IMR-90 (cell line): ENCODE measurements around the gene MXRA8. TPM values are rescaled to one million over a fixed set of nuclear protein-coding genes. Genes with fewer than 3 reads are reported as not detected.

ENCODE experiments used
- ATAC-seq: fragments of 200-7000 bp; cut with Tn5 transposase; 2 replicates; pipeline ENCODE4 v1.9.1; 2020; ENCODE audit warnings: low read depth, mild to moderate bottlenecking, moderate library complexity
- BruUV-seq: library from RNA; stranded (reverse); fragments of 400-500 nt; replicated peaks from 2 replicates; lab custom pipeline; 2021; lab: Mats Ljungman, UMichigan
- CTCF ChIA-PET: fragments of 300-600 bp; formaldehyde crosslinking; extraction: SDS; loops from one replicate; lab custom pipeline; 2021; ENCODE audit warnings: antibody characterized with exemption; lab: Yijun Ruan, JAX
- POLR2A ChIA-PET: fragments of 300-600 bp; sonication (Branson Sonifier 250); formaldehyde crosslinking; loops from one replicate; lab custom pipeline; 2022; ENCODE audit warnings: antibody characterized with exemption; ENCODE audit not compliant: unreplicated experiment; lab: Charles Lee
- DNase-seq: peaks from one replicate; pipeline ENCODE4 v3.0.0; 2013
- H2AFZ ChIP-seq: replicated peaks from 2 replicates; pipeline ENCODE3; 2013; ENCODE audit warnings: low read length, mild to moderate bottlenecking; ENCODE audit not compliant: poor library complexity
- H2AK5ac ChIP-seq: 2 replicates; pipeline ENCODE4 v1.6.1; 2013; ENCODE audit warnings: low read depth, low read length, inconsistent platforms
- H2AK9ac ChIP-seq: replicated peaks from 2 replicates; pipeline ENCODE3; 2013; ENCODE audit warnings: mild to moderate bottlenecking, low read depth, low read length, moderate library complexity; ENCODE audit not compliant: poor library complexity
- H2BK120ac ChIP-seq: 2 replicates; pipeline ENCODE4 v1.6.1; 2013; ENCODE audit warnings: low read depth, low read length, inconsistent platforms
- H2BK15ac ChIP-seq: 3 replicates; pipeline ENCODE4 v1.6.1; 2013; ENCODE audit warnings: low read depth, low read length, inconsistent platforms
- H2BK20ac ChIP-seq: 2 replicates; pipeline ENCODE4 v1.6.1; 2013; ENCODE audit warnings: low read depth, mild to moderate bottlenecking, inconsistent platforms, low read length, moderate library complexity
- H2BK5ac ChIP-seq: 2 replicates; pipeline ENCODE4 v1.6.1; 2013; ENCODE audit warnings: mild to moderate bottlenecking, low read depth, low read length, inconsistent platforms; ENCODE audit not compliant: poor library complexity, severe bottlenecking
- H3K14ac ChIP-seq: replicated peaks from 2 replicates; pipeline ENCODE4 v1.6.1; 2013; ENCODE audit warnings: low read depth, low read length, inconsistent platforms
- H3K18ac ChIP-seq: 2 replicates; pipeline ENCODE4 v1.6.1; 2013; ENCODE audit warnings: low read depth, low read length, control low read depth
- H3K23ac ChIP-seq: 2 replicates; pipeline ENCODE4 v1.6.1; 2013; ENCODE audit warnings: low read depth, low read length, inconsistent platforms
- H3K27ac ChIP-seq: 2 replicates; pipeline ENCODE4 v1.5.1; 2013; ENCODE audit warnings: mild to moderate bottlenecking, control low read depth, low read length; ENCODE audit not compliant: insufficient read depth
- H3K27me3 ChIP-seq: 2 replicates; pipeline ENCODE4 v1.6.1; 2013; ENCODE audit warnings: low read length; ENCODE audit not compliant: control insufficient read depth, insufficient read depth
- H3K36me3 ChIP-seq: 2 replicates; pipeline ENCODE4 v1.6.1; 2013; ENCODE audit warnings: low read length, mixed read lengths; ENCODE audit not compliant: control insufficient read depth, insufficient read depth
- H3K4ac ChIP-seq: 2 replicates; pipeline ENCODE4 v1.6.1; 2013; ENCODE audit warnings: low read depth, low read length, inconsistent platforms
- H3K4me1 ChIP-seq: 2 replicates; pipeline ENCODE4 v1.6.1; 2013; ENCODE audit warnings: low read length, mixed read lengths; ENCODE audit not compliant: control insufficient read depth, insufficient read depth
- H3K4me2 ChIP-seq: 2 replicates; pipeline ENCODE4 v1.6.1; 2013; ENCODE audit warnings: low read depth, mild to moderate bottlenecking, control low read depth, low read length, moderate library complexity
- H3K4me3 ChIP-seq: 2 replicates; pipeline ENCODE4 v1.5.1; 2013; ENCODE audit warnings: low read depth, mild to moderate bottlenecking, control low read depth, low read length, moderate library complexity; ENCODE audit not compliant: insufficient read depth
- H3K56ac ChIP-seq: 2 replicates; pipeline ENCODE4 v1.6.1; 2013; ENCODE audit warnings: low read length, inconsistent platforms; ENCODE audit not compliant: insufficient read depth; ENCODE audit errors: extremely low read depth
- H3K79me1 ChIP-seq, 2 experiments: 2 replicates each; pipeline ENCODE4 v1.6.1; 2013; ENCODE audit warnings: low read length in 2 of 2, inconsistent platforms in 1 of 2, low read depth in 1 of 2
- H3K9ac ChIP-seq: 2 replicates; pipeline ENCODE4 v1.6.1; 2013; ENCODE audit warnings: low read depth, low read length, control low read depth
- H3K9me1 ChIP-seq: 2 replicates; pipeline ENCODE4 v1.6.1; 2013; ENCODE audit warnings: low read length, inconsistent platforms; ENCODE audit not compliant: insufficient read depth
- H3K9me3 ChIP-seq: 2 replicates; pipeline ENCODE4 v1.6.1; 2013; ENCODE audit warnings: low read length; ENCODE audit not compliant: control insufficient read depth, insufficient read depth
- H4K20me1 ChIP-seq: 2 replicates; pipeline ENCODE4 v1.6.1; 2013; ENCODE audit warnings: low read length, inconsistent platforms; ENCODE audit not compliant: insufficient read depth
- H4K5ac ChIP-seq: 2 replicates; pipeline ENCODE4 v1.6.1; 2013; ENCODE audit warnings: mild to moderate bottlenecking, low read depth, low read length, control low read depth
- H4K8ac ChIP-seq, 2 experiments: 2 replicates each; pipeline ENCODE4 v1.6.1; 2013; ENCODE audit warnings: low read depth in 2 of 2, low read length in 2 of 2, control low read depth in 1 of 2, inconsistent platforms in 1 of 2
- H4K91ac ChIP-seq: 2 replicates; pipeline ENCODE4 v1.6.1; 2013; ENCODE audit warnings: low read depth, low read length, inconsistent platforms; ENCODE audit not compliant: insufficient read depth
- NFE2L2 ChIP-seq: fragments of 150-350 bp; IDR thresholded peaks from 2 replicates; pipeline ENCODE4 v1.6.1; 2016; ENCODE audit warnings: low read depth, mild to moderate bottlenecking, low read length
- RAD21 ChIP-seq: IDR thresholded peaks from 2 replicates; pipeline ENCODE4 v1.6.1; 2012; ENCODE audit warnings: low read length, improper control_type of control experiment
- SMC3 ChIP-seq: fragments of 150-350 bp; IDR thresholded peaks from 2 replicates; pipeline ENCODE4 v1.6.1; 2016; ENCODE audit warnings: low read depth, mild to moderate bottlenecking, antibody characterized with exemption, low read length, moderate library complexity
- WGBS, 2 experiments: methylation state at CpG; one replicate each; pipeline versions ENCODE4 v1.1.5 to v1.1.7; 2013; ENCODE audit warnings: missing lambda C conversion rate in 2 of 2; ENCODE audit not compliant: insufficient read length in 1 of 2; ENCODE audit errors: extremely low coverage in 2 of 2; 5-methylcytosine and 5-hydroxymethylcytosine counted together
- dilution Hi-C: fragments of 300-500 bp; cut with HindIII; formaldehyde crosslinking; loops from one replicate; pipeline ENCODE4 v1.14.3; 2018; ENCODE audit warnings: low sequenced_read_pairs; ENCODE audit not compliant: unreplicated experiment
- in situ Hi-C: fragments of 300-500 bp; cut with MboI; formaldehyde crosslinking; loops from 3 replicates; pipeline ENCODE4 v1.14.3; 2019; ENCODE audit warnings: low sequenced_read_pairs, inconsistent platforms, mixed read lengths
- intact Hi-C: fragments of 100-400 bp; cut with micrococcal nuclease; formaldehyde crosslinking; loops from 2 replicates; pipeline ENCODE4 v1.10.0; 2022
- polyA plus RNA-seq, 3 experiments: library from polyadenylated mRNA; depleted of rRNA; stranded (reverse); fragments of >200 nt; gene quantifications; 2 replicates each; pipeline ENCODE4 v1.2.3, GENCODE V29; 2012; ENCODE audit warnings: low replicate concordance in 1 of 3
- total RNA-seq: library from RNA; depleted of rRNA; stranded (reverse); fragments of >200 nt; gene quantifications from 2 replicates; pipeline ENCODE4 v1.2.3, GENCODE V29; 2012
- TF ChIP-seq, protein P1 (sequence below): conservative IDR thresholded peaks from 2 replicates; pipeline ENCODE4 v1.5.1; 2012; ENCODE audit warnings: mild to moderate bottlenecking, low read depth, low read length, improper control_type of control experiment

The MXRA8 gene
- total and polyA plus RNA-seq, 2 of the 4 experiments (the other 2 are of a cell fraction): 92.5 to 469 TPM

GRCh38 chr1:1371746-1372711 lies 13.7 kb upstream of the MXRA8 start:
- H4K8ac ChIP-seq: peak overlapping the region in 1 of 2 experiments; percentile 67; a peak in 2 of 4 replicates
- CTCF ChIA-PET: interaction anchor here (0.8 kb wide), 1 partner anchor 24 kb away, joined by 3 read pairs; no protein-coding TSS in a partner anchor
- POLR2A ChIA-PET: no interaction called here
- peak; percentile 78 for TF ChIP-seq SMC3
- TF ChIP-seq NFE2L2: no peak
- TF ChIP-seq, protein P1, sequence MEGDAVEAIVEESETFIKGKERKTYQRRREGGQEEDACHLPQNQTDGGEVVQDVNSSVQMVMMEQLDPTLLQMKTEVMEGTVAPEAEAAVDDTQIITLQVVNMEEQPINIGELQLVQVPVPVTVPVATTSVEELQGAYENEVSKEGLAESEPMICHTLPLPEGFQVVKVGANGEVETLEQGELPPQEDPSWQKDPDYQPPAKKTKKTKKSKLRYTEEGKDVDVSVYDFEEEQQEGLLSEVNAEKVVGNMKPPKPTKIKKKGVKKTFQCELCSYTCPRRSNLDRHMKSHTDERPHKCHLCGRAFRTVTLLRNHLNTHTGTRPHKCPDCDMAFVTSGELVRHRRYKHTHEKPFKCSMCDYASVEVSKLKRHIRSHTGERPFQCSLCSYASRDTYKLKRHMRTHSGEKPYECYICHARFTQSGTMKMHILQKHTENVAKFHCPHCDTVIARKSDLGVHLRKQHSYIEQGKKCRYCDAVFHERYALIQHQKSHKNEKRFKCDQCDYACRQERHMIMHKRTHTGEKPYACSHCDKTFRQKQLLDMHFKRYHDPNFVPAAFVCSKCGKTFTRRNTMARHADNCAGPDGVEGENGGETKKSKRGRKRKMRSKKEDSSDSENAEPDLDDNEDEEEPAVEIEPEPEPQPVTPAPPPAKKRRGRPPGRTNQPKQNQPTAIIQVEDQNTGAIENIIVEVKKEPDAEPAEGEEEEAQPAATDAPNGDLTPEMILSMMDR: peak; percentile 74
- TF ChIP-seq RAD21: peak; percentile 70
- H3K56ac ChIP-seq: no peak overlapping the region
- peak overlapping the region; percentile 10 for H2BK5ac ChIP-seq
- ATAC-seq (peak; percentile 60), DNase-seq (peak; percentile 38)
- H4K91ac ChIP-seq: peak overlapping the region; percentile 74
- H3K9ac ChIP-seq: no peak overlapping the region
- peaks cover 3 to 53% of the 10 kb centered on the region in 2 experiments; a peak in 3 of 4 replicates for H3K79me1 ChIP-seq
- H3K4ac ChIP-seq: peak overlapping the region; percentile 71; the same call in 1 of the 2 replicates
- H3K9me3 ChIP-seq: no peaks in the 10 kb centered on the region
- peak overlapping the region; percentile 89; the same call in 1 of the 2 replicates for H2AK5ac ChIP-seq
- H3K4me3 ChIP-seq: no peak overlapping the region
- H3K36me3 ChIP-seq: peaks cover 8% of the 10 kb centered on the region
- H3K27me3 ChIP-seq: no peaks in the 10 kb centered on the region
- H2AFZ ChIP-seq: peak overlapping the region; percentile 76
- intact Hi-C loops (loop anchor here (2.0 kb wide), 1 partner anchor 13 kb away; the partner anchor contains the start of gene MXRA8), in situ Hi-C loops (no loop called here), dilution Hi-C loops (no loop called here)
- H2BK15ac ChIP-seq: no peak overlapping the region
- H3K4me2 ChIP-seq: no peak overlapping the region
- peak overlapping the region; percentile 51; the same call in 1 of the 2 replicates for H3K27ac ChIP-seq
- H3K23ac ChIP-seq: peak overlapping the region; percentile 76
- WGBS, 2 experiments: 40% methylated on average over 11 of the region's 26 CpGs; no CpG with 5 or more reads in 1 of the 2 experiments
- H2BK120ac ChIP-seq: no peak overlapping the region
- peaks cover 11% of the 10 kb centered on the region; the same call in 1 of the 2 replicates for H4K20me1 ChIP-seq
- no peak overlapping the region for H3K18ac ChIP-seq
- no peak overlapping the region for H3K14ac ChIP-seq
- H3K9me1 ChIP-seq: 0 out of 2 replicates have a peak, but pooled peaks cover 5% of the 10 kb centered on the region
- peaks cover 12% of the 10 kb centered on the region for H3K4me1 ChIP-seq
- no TSS peak for BruUV-seq
- H2BK20ac ChIP-seq: no peak overlapping the region
- H2AK9ac ChIP-seq: peak overlapping the region; percentile 77
- H4K5ac ChIP-seq: 0 out of 2 replicates have a peak overlapping the region, but pooled peaks have one; percentile 69
